HEK293T (cell line): ENCODE data around the gene RCAN3.

Source experiments
- BHLHE40 ChIP-seq: fragments of 450-650 bp; IDR thresholded peaks from 2 replicates; pipeline ENCODE4 v1.6.1; 2016; ENCODE audit warnings: mild to moderate bottlenecking, moderate library complexity, borderline replicate concordance
- CTBP1 ChIP-seq: fragments of 450-650 bp; IDR thresholded peaks from 2 replicates; pipeline ENCODE4 v1.6.1; 2016; ENCODE audit warnings: borderline replicate concordance
- ELF4 ChIP-seq: fragments of 450-650 bp; IDR thresholded peaks from 2 replicates; pipeline ENCODE4 v1.6.1; 2017; ENCODE audit warnings: antibody characterized with exemption
- FOXA1 ChIP-seq: fragments of 450-650 bp; IDR thresholded peaks from 2 replicates; pipeline ENCODE4 v1.6.1; 2016; ENCODE audit warnings: mild to moderate bottlenecking
- FOXK2 ChIP-seq: fragments of 450-650 bp; IDR thresholded peaks from 2 replicates; pipeline ENCODE4 v1.6.1; 2016; ENCODE audit warnings: mild to moderate bottlenecking
- FOXM1 ChIP-seq: fragments of 450-650 bp; IDR thresholded peaks from 2 replicates; pipeline ENCODE4 v1.6.1; 2017; ENCODE audit warnings: mild to moderate bottlenecking, borderline replicate concordance
- HDGF ChIP-seq: fragments of 450-650 bp; IDR thresholded peaks from 2 replicates; pipeline ENCODE4 v1.6.1; 2017; ENCODE audit warnings: antibody characterized with exemption, borderline replicate concordance
- L3MBTL2 ChIP-seq: fragments of 450-650 bp; conservative IDR thresholded peaks from 2 replicates; pipeline ENCODE4 v1.6.1; 2016; ENCODE audit warnings: mild to moderate bottlenecking
- NFRKB ChIP-seq: fragments of 450-650 bp; IDR thresholded peaks from 2 replicates; pipeline ENCODE4 v1.6.1; 2016; ENCODE audit warnings: mild to moderate bottlenecking, moderate library complexity
- SP1 ChIP-seq: fragments of 450-650 bp; IDR thresholded peaks from 2 replicates; pipeline ENCODE4 v1.6.1; 2017
- SUZ12 ChIP-seq: fragments of 450-650 bp; IDR thresholded peaks from 2 replicates; pipeline ENCODE4 v1.6.1; 2016; ENCODE audit warnings: mild to moderate bottlenecking
- TARDBP ChIP-seq: fragments of 450-650 bp; IDR thresholded peaks from 2 replicates; pipeline ENCODE4 v1.6.1; 2016
- ZNF384 ChIP-seq: fragments of 450-650 bp; IDR thresholded peaks from 2 replicates; pipeline ENCODE4 v1.6.1; 2016
- TF ChIP-seq, protein P1 (sequence below): fragments of 450-650 bp; IDR thresholded peaks from 2 replicates; pipeline ENCODE4 v1.6.1; 2016

DNA sequence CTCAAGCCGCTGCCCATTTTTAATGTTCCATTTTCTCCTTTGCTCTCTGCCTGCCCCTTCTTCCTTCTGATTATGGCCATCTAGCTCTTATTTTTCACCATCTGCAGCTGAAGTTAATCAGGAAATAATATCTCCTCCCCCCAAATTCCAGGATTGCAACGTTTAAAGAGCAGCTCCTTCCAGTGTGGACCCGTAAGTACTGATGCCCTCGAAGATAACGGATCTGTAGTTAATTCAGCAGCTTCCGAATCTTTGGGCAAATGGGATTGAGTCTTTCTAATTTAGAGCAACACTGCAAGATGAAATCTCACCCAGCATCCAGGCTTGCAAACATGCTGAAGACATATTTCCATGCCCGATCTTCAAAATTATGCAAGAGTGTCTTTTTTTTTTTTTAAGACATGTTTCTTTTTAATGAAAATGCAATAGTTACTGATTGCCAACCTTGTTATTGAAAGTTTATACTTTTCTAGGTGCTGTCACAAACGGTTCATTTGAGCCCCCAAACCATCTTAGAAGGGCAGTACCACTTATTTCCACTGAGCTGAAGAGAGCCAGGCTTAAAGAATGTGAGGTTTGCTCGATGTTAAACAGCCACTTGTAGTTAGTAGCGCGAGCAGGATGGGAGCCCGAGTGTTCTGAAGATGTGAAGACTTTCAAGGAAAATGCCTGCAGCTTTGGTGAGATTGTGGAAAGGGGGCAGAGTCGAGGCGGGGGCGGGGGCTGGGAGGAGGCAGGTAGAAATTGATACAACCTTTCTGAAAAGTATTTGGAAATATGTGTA is 10.9 kb upstream of the RCAN3 start:
- TF ChIP-seq FOXA1 (no peak), ZNF384 (no peak), FOXK2 (no peak), FOXM1 (no peak), BHLHE40 (no peak), NFRKB (no peak), SUZ12 (no peak), L3MBTL2 (no peak), CTBP1 (no peak), SP1 (no peak), HDGF (no peak), TARDBP (no peak), ELF4 (no peak)
- TF ChIP-seq, protein P1, sequence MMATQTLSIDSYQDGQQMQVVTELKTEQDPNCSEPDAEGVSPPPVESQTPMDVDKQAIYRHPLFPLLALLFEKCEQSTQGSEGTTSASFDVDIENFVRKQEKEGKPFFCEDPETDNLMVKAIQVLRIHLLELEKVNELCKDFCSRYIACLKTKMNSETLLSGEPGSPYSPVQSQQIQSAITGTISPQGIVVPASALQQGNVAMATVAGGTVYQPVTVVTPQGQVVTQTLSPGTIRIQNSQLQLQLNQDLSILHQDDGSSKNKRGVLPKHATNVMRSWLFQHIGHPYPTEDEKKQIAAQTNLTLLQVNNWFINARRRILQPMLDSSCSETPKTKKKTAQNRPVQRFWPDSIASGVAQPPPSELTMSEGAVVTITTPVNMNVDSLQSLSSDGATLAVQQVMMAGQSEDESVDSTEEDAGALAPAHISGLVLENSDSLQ, result no peak
